ENCODE data around the gene NRCAM. TPM values are rescaled to one million over a fixed set of nuclear protein-coding genes. Genes with fewer than 3 reads are reported as not detected.

NRCAM gene
- total RNA-seq, 4 donors from 2014 or later = 1.3 to 4.7 (median 2.2) TPM

DNA sequence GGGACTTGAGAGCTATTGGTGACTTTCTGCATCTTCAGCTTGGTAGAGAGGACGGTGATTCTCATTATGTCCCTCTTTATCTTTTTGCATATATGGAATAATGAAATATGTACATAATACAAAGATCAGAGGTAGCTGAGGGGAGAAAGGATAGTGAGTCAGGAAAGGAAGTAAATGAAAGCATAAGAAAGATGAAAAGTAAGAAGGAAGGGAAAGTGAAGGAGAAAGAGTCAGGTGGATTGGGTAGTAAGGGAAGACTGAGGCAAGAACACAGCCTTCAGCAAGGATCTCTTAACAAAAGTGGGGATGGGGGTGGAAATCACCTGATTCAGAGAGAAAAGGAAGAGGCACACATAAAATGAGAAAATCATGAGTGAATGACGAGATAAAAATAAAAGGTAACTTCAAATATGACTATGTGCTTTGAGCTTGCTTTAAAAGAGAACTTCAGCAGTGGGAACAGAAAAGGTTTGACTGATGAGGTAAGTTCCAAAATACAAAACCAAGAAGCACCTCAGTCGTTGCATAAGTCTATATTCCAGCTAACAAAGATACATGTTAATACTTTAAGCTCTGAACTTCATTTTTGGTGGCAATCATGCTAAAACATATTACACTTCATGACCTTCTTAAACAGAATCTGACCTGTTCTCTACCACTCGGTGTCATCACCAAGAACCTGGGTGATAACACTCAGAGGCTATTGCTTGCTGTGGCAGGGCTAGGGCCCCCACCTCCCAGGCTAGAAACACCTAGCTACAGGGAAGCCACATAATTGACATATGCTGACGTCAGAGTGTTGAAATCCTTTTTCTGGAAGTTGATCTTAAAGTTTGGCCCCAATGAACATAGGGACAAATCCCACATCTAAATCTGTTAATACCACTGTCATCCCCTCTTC is 32.9 kb downstream of the NRCAM start:
- Histone ChIP-seq H3K4me3 (no peak overlapping the region), H3K4me1 (no peaks in the 10 kb centered on the region), H3K27me3 (no peaks in the 10 kb centered on the region), H3K27ac (no peak overlapping the region), H3K36me3 (no peaks in the 10 kb centered on the region), H3K9me3 (no peaks in the 10 kb centered on the region)
- ATAC-seq = no peak
- WGBS, 2 donors (ENCODE audit: low coverage in 1 of 2) = 78 to 93% methylated on average over 4 to 5 of the region's 5 CpGs
- TF ChIP-seq POLR2A (IDR thresholded peaks at IDR 0.05) (no peak), EP300 (IDR thresholded peaks at IDR 0.05) (no peak), POLR2AphosphoS5 (IDR thresholded peaks at IDR 0.05) (no peak)
- TF ChIP-seq, protein P1, sequence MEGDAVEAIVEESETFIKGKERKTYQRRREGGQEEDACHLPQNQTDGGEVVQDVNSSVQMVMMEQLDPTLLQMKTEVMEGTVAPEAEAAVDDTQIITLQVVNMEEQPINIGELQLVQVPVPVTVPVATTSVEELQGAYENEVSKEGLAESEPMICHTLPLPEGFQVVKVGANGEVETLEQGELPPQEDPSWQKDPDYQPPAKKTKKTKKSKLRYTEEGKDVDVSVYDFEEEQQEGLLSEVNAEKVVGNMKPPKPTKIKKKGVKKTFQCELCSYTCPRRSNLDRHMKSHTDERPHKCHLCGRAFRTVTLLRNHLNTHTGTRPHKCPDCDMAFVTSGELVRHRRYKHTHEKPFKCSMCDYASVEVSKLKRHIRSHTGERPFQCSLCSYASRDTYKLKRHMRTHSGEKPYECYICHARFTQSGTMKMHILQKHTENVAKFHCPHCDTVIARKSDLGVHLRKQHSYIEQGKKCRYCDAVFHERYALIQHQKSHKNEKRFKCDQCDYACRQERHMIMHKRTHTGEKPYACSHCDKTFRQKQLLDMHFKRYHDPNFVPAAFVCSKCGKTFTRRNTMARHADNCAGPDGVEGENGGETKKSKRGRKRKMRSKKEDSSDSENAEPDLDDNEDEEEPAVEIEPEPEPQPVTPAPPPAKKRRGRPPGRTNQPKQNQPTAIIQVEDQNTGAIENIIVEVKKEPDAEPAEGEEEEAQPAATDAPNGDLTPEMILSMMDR (IDR thresholded peaks at IDR 0.05) = no peak

DNA sequence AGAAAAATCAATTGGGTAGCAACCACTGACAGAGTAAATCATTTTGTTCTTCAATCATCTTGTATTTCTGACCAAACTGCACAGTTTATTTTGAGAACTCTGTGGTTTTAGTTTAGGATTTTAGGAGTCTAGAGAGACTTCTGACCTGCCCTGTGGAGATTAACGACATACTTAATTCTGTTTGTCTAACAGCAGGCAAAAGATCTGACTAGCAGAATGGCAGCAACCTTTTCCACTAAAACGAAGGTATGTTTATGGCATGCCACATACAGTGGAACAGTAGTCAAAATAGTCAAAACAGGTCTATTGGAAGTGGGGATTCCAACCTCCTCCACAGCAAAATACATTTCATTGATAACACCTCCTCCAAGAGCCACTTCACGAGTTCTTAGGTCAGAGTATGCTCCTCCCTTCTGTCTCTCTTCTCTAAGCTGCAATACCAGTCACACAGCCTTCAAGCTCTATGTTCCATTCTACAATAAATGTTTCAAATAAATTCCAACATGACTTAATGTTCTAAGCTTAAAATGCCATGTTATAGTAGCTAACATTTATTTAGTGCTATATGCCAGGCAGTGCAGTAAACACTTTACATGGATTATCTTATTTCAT is 34.4 kb downstream of the NRCAM start:
- Histone ChIP-seq H3K4me1 (no peaks in the 10 kb centered on the region), H3K27me3 (no peaks in the 10 kb centered on the region), H3K9me3 (no peaks in the 10 kb centered on the region), H3K27ac (no peak overlapping the region), H3K36me3 (no peaks in the 10 kb centered on the region), H3K4me3 (no peak overlapping the region)
- ATAC-seq = no peak
- 44 to 48% methylated on average over 3 of the region's 3 CpGs for WGBS, 2 donors (ENCODE audit: low coverage in 1 of 2)
- no peak for TF ChIP-seq POLR2A (IDR thresholded peaks at IDR 0.05)
- TF ChIP-seq, protein P1 (IDR thresholded peaks at IDR 0.05) = no peak
- no peak for TF ChIP-seq POLR2AphosphoS5 (IDR thresholded peaks at IDR 0.05)
- TF ChIP-seq EP300 (IDR thresholded peaks at IDR 0.05) = no peak

DNA sequence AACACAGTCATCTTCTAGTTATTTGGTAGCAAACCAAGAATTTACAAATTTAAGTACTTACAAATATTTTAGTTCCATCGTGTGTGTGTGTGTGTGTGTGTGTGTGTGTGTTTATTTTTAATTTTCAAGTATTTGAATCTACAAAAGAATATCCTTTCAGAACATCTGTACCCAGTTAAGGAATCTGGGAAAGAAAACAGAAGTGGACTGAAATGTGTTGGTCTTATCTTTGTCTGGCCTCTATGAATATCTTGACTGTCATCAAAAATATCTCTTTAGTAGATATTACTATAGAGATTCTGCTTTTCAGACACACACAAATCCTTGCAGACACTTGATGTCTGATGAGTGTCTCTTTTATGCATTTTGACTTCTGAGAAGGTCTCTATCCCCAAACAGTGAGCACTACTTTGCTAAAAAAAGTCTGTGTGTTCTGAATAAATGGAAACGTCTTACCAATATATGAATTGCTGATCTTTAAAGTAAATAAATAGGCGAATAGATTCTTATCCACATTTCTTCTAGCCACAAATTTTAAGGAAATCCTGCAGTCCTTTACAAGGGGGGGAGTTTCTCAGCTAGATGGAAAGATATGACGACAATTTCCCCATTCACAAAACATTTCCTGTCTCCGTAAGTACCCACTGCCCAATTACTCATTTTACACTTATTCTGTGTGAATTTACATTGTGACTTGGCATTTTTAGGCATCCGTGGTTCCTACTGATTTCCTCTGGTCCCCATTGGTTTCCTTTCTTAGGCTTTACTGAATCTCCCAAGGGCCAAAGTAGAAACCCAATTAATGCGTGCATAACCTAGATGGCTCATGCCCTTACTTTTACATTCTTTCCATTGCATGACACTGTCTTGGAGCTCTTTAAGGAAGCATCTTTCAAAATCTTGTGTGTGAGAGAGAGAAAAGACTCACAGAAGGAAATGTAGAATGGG is 36.0 kb downstream of the NRCAM start:
- TF ChIP-seq POLR2AphosphoS5 (IDR thresholded peaks at IDR 0.05) (no peak), EP300 (IDR thresholded peaks at IDR 0.05) (no peak), POLR2A (IDR thresholded peaks at IDR 0.05) (no peak)
- TF ChIP-seq, protein P1 (IDR thresholded peaks at IDR 0.05) = no peak
- 47 to 56% methylated on average over 6 to 7 of the region's 7 CpGs for WGBS, 2 donors (ENCODE audit: low coverage in 1 of 2)
- Histone ChIP-seq H3K4me1 (no peaks in the 10 kb centered on the region), H3K27me3 (peaks cover 5% of the 10 kb centered on the region), H3K4me3 (no peak overlapping the region), H3K36me3 (no peaks in the 10 kb centered on the region), H3K27ac (no peak overlapping the region), H3K9me3 (no peaks in the 10 kb centered on the region)
- ATAC-seq = no peak

DNA sequence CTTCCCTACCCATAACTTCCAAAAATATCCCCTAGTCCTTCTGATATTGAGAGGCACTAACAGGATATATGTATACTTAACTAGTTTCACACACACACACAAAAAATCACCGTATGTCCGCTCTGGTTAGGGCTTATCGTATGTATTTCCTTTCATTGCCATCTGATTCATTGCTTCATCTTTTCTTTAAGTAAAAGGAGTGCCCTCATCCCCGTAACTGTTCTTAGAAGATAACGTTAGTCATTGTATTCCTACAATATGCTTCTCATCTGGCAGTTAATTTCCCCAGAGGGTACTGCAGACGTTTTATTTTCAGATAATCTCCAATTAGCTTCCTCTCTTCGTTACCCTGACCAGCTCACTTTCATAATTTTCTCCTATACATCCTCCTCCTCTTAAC is 37.3 kb downstream of the NRCAM start:
- Histone ChIP-seq H3K36me3 (no peaks in the 10 kb centered on the region), H3K4me3 (no peak overlapping the region), H3K4me1 (no peaks in the 10 kb centered on the region), H3K9me3 (no peaks in the 10 kb centered on the region), H3K27ac (no peak overlapping the region), H3K27me3 (peaks cover 5% of the 10 kb centered on the region)
- WGBS, 2 donors (ENCODE audit: low coverage in 1 of 2) = 54 to 63% methylated on average over 7 of the region's 7 CpGs
- ATAC-seq = no peak
- TF ChIP-seq, protein P1 (IDR thresholded peaks at IDR 0.05) = no peak
- TF ChIP-seq EP300 (IDR thresholded peaks at IDR 0.05) (no peak), POLR2A (IDR thresholded peaks at IDR 0.05) (no peak), POLR2AphosphoS5 (IDR thresholded peaks at IDR 0.05) (no peak)

All from gastroesophageal sphincter (tissue), 4 donors.